Endothelial cell of umbilical vein (primary cell): ENCODE data around the gene STYXL1. TPM values are rescaled to one million over a fixed set of nuclear protein-coding genes. Genes with fewer than 3 reads are reported as not detected.

Experiments
- BruUV-seq: library from RNA; stranded (reverse); fragments of 400-500 nt; replicated peaks from 2 replicates; lab custom pipeline; 2021; lab: Mats Ljungman, UMichigan
- CTCF ChIA-PET: fragments of 300-600, 350-600 bp; sonication (Branson Sonifier 250); formaldehyde crosslinking; loops from one replicate; lab custom pipeline; 2021; ENCODE audit warnings: antibody characterized with exemption, inconsistent platforms; lab: Charles Lee
- POLR2A ChIA-PET: fragments of 300-600, 350-600 bp; sonication (Branson Sonifier 250); formaldehyde crosslinking; loops from one replicate; lab custom pipeline; 2021; ENCODE audit warnings: antibody characterized with exemption, inconsistent platforms; lab: Charles Lee
- DNase-seq: peaks from one replicate; pipeline ENCODE4 v3.0.0-alpha.2; 2011; ENCODE audit warnings: low read depth, low spot score
- FAIRE-seq: peaks from 2 replicates; lab custom pipeline; 2011; peaks lifted over from hg19 to GRCh38; lab: Jason Lieb, UNC
- H2AFZ ChIP-seq: 2 replicates; pipeline ENCODE4 v1.6.0; 2012; ENCODE audit warnings: low read depth, low read length, control low read depth, inconsistent platforms
- H3K27ac ChIP-seq: 2 replicates; pipeline ENCODE4 v1.5.1; 2011; ENCODE audit warnings: low read depth, mild to moderate bottlenecking, control low read depth, low read length, moderate library complexity; ENCODE audit not compliant: insufficient read depth
- H3K27me3 ChIP-seq, 2 experiments: 2 replicates each; pipeline versions ENCODE4 v1.6.0 to v1.6.1; 2011; ENCODE audit warnings: low read length in 2 of 2, mixed read lengths in 1 of 2; ENCODE audit not compliant: control insufficient read depth in 2 of 2, insufficient read depth in 2 of 2
- H3K36me3 ChIP-seq, 2 experiments: 2 replicates in 1 of 2; 3 replicates in 1 of 2; pipeline ENCODE4 v1.5.1; 2011; ENCODE audit warnings: low read length in 2 of 2, mild to moderate bottlenecking in 1 of 2, moderate library complexity in 1 of 2; ENCODE audit not compliant: control insufficient read depth in 2 of 2, insufficient read depth in 2 of 2; ENCODE audit errors: extremely low read depth in 1 of 2
- H3K4me1 ChIP-seq: 3 replicates; pipeline ENCODE4 v1.5.1; 2011; ENCODE audit warnings: mild to moderate bottlenecking, low read length; ENCODE audit not compliant: control insufficient read depth, insufficient read depth; ENCODE audit errors: extremely low read depth
- H3K4me2 ChIP-seq: 2 replicates; pipeline ENCODE4 v1.6.1; 2011; ENCODE audit warnings: low read length, control low read depth, mixed read lengths; ENCODE audit not compliant: insufficient read depth
- H3K4me3 ChIP-seq, 3 experiments: fragments of 200-600 bp in 1 of 3; sonication (generic), shearing (Covaris generic) in 1 of 3; replicated peaks in 1 of 3; 2 replicates each; pipeline ENCODE4 v1.5.1; 2011 to 2016; ENCODE audit warnings: control low read depth in 3 of 3, low read length in 3 of 3, mild to moderate bottlenecking in 2 of 3, inconsistent platforms in 1 of 3, low read depth in 1 of 3, moderate library complexity in 1 of 3; ENCODE audit not compliant: insufficient read depth in 1 of 3
- H3K79me2 ChIP-seq: 2 replicates; pipeline ENCODE4 v1.6.0; 2012; ENCODE audit warnings: low read length, inconsistent platforms; ENCODE audit not compliant: control insufficient read depth, insufficient read depth
- H3K9ac ChIP-seq: replicated peaks from 2 replicates; pipeline ENCODE3; 2011; ENCODE audit warnings: low read length, control low read depth; ENCODE audit not compliant: insufficient read depth; ENCODE audit errors: extremely low read depth
- H3K9me1 ChIP-seq: replicated peaks from 3 replicates; pipeline ENCODE4 v1.6.0; 2011; ENCODE audit warnings: mild to moderate bottlenecking, low read length; ENCODE audit not compliant: control insufficient read depth, insufficient read depth; ENCODE audit errors: extremely low read depth
- H3K9me3 ChIP-seq: replicated peaks from 2 replicates; pipeline ENCODE4 v1.5.1; 2012; ENCODE audit warnings: low read length, inconsistent platforms; ENCODE audit not compliant: control insufficient read depth, insufficient read depth
- H4K20me1 ChIP-seq: replicated peaks from 2 replicates; pipeline ENCODE3; 2011; ENCODE audit warnings: mild to moderate bottlenecking, low read length; ENCODE audit not compliant: control insufficient read depth, insufficient read depth; ENCODE audit errors: extremely low read depth
- CTCF ChIP-seq, 2 donors: IDR thresholded peaks; 1 replicate in 1 of 2; 2 replicates in 1 of 2; pipeline ENCODE4 v1.5.1; 2011; ENCODE audit warnings: low read length in 2 of 2, mild to moderate bottlenecking in 2 of 2, moderate library complexity in 2 of 2, control low read depth in 1 of 2, inconsistent platforms in 1 of 2, low read depth in 1 of 2; ENCODE audit not compliant: insufficient read depth in 1 of 2; ENCODE audit errors: extremely low read depth in 1 of 2
- EZH2 ChIP-seq: IDR thresholded peaks from 2 replicates; pipeline ENCODE4 v1.6.1; 2012; ENCODE audit warnings: borderline replicate concordance, low read depth, mild to moderate bottlenecking, moderate library complexity, low read length, inconsistent platforms; ENCODE audit not compliant: severe bottlenecking
- FOS ChIP-seq: IDR thresholded peaks from 2 replicates; pipeline ENCODE4 v1.6.1; 2011; ENCODE audit warnings: mild to moderate bottlenecking, low read length, moderate library complexity, borderline replicate concordance; ENCODE audit not compliant: insufficient read depth
- GATA2 ChIP-seq: IDR thresholded peaks from 2 replicates; pipeline ENCODE4 v1.7.0; 2011; ENCODE audit warnings: low read depth, mild to moderate bottlenecking, moderate library complexity, mixed read lengths, low read length; ENCODE audit not compliant: insufficient read length, insufficient read depth
- JUN ChIP-seq: IDR thresholded peaks from 2 replicates; pipeline ENCODE4 v1.6.1; 2011; ENCODE audit warnings: borderline replicate concordance, low read depth; ENCODE audit not compliant: insufficient read length, insufficient read depth
- MAX ChIP-seq: IDR thresholded peaks from 2 replicates; pipeline ENCODE4 v1.6.1; 2011; ENCODE audit not compliant: insufficient read depth, insufficient read length
- MYC ChIP-seq: IDR thresholded peaks from one replicate; pipeline ENCODE4 v1.6.1; 2011; ENCODE audit warnings: mild to moderate bottlenecking, low read depth, low read length
- POLR2A ChIP-seq: IDR thresholded peaks from 2 replicates; pipeline ENCODE4 v1.6.1; 2012; ENCODE audit warnings: low read depth, mild to moderate bottlenecking, control low read depth, low read length
- POLR2AphosphoS5 ChIP-seq: IDR thresholded peaks from 2 replicates; pipeline ENCODE4 v1.6.1; 2012; ENCODE audit warnings: low read depth, mild to moderate bottlenecking, control low read depth, low read length, moderate library complexity; ENCODE audit not compliant: insufficient read depth
- dilution Hi-C: fragments of 300-500 bp; cut with MboI; formaldehyde crosslinking; loops from one replicate; pipeline ENCODE4 v1.15.0; 2019; ENCODE audit warnings: low sequenced_read_pairs; ENCODE audit not compliant: extremely low pct_ligation_motif_present
- intact Hi-C: fragments of 100-400 bp; cut with micrococcal nuclease; formaldehyde crosslinking; loops from one replicate; pipeline ENCODE4 v1.10.0; 2022
- polyA plus RNA-seq, 4 experiments: library from polyadenylated mRNA; depleted of rRNA in 3 of 4; stranded (reverse) in 3 of 4; unstranded in 1 of 4; fragments of >200 nt; gene quantifications; 2 replicates each; pipeline versions ENCODE4 v1.2.1 to v1.2.3, GENCODE V29; 2011 to 2012; ENCODE audit warnings: missing spikeins in 1 of 4
- total RNA-seq: library from RNA; stranded (reverse); gene quantifications from 2 replicates; pipeline ENCODE4 v1.2.3, GENCODE V29; 2021

Gene STYXL1
- total and polyA plus RNA-seq, 2 donors (not counting 3 experiments of a cell fraction or from before 2014, with no cell fraction given): 23.0 to 67.6 TPM

GRCh38 chr7:75995996-75996395 is 51.8 kb downstream of the STYXL1 start:
- no peaks in the 10 kb centered on the region for H3K27me3 ChIP-seq
- H4K20me1 ChIP-seq: no peaks in the 10 kb centered on the region
- DNase-seq: no peak
- FAIRE-seq: no peak
- no peak overlapping the region for H3K4me2 ChIP-seq
- POLR2A ChIA-PET: no interaction called here
- peaks cover 4% of the 10 kb centered on the region for H3K4me1 ChIP-seq
- no peak overlapping the region for H3K4me3 ChIP-seq
- H3K27ac ChIP-seq: no peak overlapping the region
- CTCF ChIA-PET: no interaction called here
- no peak for TF ChIP-seq MAX
- no peak for TF ChIP-seq GATA2
- no peak for TF ChIP-seq POLR2AphosphoS5
- TF ChIP-seq JUN: no peak
- no peak for TF ChIP-seq POLR2A
- TF ChIP-seq FOS: no peak
- no peak for TF ChIP-seq MYC
- no peak for TF ChIP-seq CTCF (IDR thresholded peaks at IDR 0.05; ENCODE audit: extremely low read depth in 1 of 2, insufficient read depth in 1 of 2, low read depth in 1 of 2, low read length in 2 of 2)
- TF ChIP-seq EZH2: no peak
- H3K9me3 ChIP-seq: no peaks in the 10 kb centered on the region
- peaks cover 0 to 15% of the 10 kb centered on the region in 2 experiments for H3K36me3 ChIP-seq
- no peak overlapping the region for H3K9ac ChIP-seq
- BruUV-seq: no TSS peak
- no peak overlapping the region for H2AFZ ChIP-seq
- H3K9me1 ChIP-seq: no peaks in the 10 kb centered on the region
- dilution Hi-C loops: no loop called here
- H3K79me2 ChIP-seq: no peaks in the 10 kb centered on the region
- intact Hi-C loops: loop anchor here (2.0 kb wide), 1 partner anchor 81 kb away; the partner anchor contains the start of gene POR
